HFFc6 (cell line): Measurements from ENCODE around the gene TEX29. TPM values are rescaled to one million over a fixed set of nuclear protein-coding genes. Genes with fewer than 3 reads are reported as not detected.

Experiments used
- DNase-seq: peaks from one replicate; pipeline ENCODE4 v3.0.0-alpha.2; 2018
- H3K27ac Mint-ChIP-seq: 2 replicates; pipeline ENCODE4 v1.8.0; 2020; ENCODE audit warnings: mild to moderate bottlenecking, mixed read lengths
- H3K27me3 Mint-ChIP-seq: 2 replicates; pipeline ENCODE4 v1.8.0; 2021; ENCODE audit warnings: mild to moderate bottlenecking, moderate library complexity, mixed read lengths; ENCODE audit not compliant: insufficient read depth
- H3K36me3 Mint-ChIP-seq: 2 replicates; pipeline ENCODE4 v1.8.0; 2021; ENCODE audit warnings: low read depth, mixed read lengths
- H3K4me1 Mint-ChIP-seq: 2 replicates; pipeline ENCODE4 v1.8.0; 2020; ENCODE audit warnings: low read depth, mixed read lengths
- H3K4me3 Mint-ChIP-seq: 2 replicates; pipeline ENCODE4 v1.8.0; 2020; ENCODE audit warnings: mild to moderate bottlenecking, moderate library complexity, mixed read lengths
- H3K9me3 Mint-ChIP-seq: 2 replicates; pipeline ENCODE4 v1.8.0; 2020; ENCODE audit warnings: mild to moderate bottlenecking, mixed read lengths
- total RNA-seq, 6 experiments: library from RNA; stranded (reverse); fragmentation: NEBNext Ultra II Directional; extraction: Animal tissue kit (Norgen Biotek cat#: 25700); gene quantifications; 2 replicates in 1 of 6; 3 replicates in 5 of 6; pipeline ENCODE4 v1.2.3, GENCODE V29; 2021
- TF ChIP-seq, protein P1 (sequence below): fragments of 200-600 bp; sonication (generic); IDR thresholded peaks from 2 replicates; pipeline ENCODE4 v1.5.0; 2021; ENCODE audit warnings: antibody characterized with exemption, mild to moderate bottlenecking

Gene TEX29
- total RNA-seq, 6 experiments from 2014 or later = 0.41 TPM; not detected in 5

GRCh38 chr13:111278258-111278657, 42.2 kb upstream of the TEX29 start:
- H3K27ac Mint-ChIP-seq = no peak overlapping the region
- peaks cover 32% of the 10 kb centered on the region for H3K36me3 Mint-ChIP-seq
- DNase-seq = no peak
- H3K27me3 Mint-ChIP-seq = no peaks in the 10 kb centered on the region
- H3K4me3 Mint-ChIP-seq = no peak overlapping the region
- peaks cover 29% of the 10 kb centered on the region for H3K4me1 Mint-ChIP-seq
- TF ChIP-seq, protein P1, sequence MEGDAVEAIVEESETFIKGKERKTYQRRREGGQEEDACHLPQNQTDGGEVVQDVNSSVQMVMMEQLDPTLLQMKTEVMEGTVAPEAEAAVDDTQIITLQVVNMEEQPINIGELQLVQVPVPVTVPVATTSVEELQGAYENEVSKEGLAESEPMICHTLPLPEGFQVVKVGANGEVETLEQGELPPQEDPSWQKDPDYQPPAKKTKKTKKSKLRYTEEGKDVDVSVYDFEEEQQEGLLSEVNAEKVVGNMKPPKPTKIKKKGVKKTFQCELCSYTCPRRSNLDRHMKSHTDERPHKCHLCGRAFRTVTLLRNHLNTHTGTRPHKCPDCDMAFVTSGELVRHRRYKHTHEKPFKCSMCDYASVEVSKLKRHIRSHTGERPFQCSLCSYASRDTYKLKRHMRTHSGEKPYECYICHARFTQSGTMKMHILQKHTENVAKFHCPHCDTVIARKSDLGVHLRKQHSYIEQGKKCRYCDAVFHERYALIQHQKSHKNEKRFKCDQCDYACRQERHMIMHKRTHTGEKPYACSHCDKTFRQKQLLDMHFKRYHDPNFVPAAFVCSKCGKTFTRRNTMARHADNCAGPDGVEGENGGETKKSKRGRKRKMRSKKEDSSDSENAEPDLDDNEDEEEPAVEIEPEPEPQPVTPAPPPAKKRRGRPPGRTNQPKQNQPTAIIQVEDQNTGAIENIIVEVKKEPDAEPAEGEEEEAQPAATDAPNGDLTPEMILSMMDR = no peak
- H3K9me3 Mint-ChIP-seq = no peaks in the 10 kb centered on the region

GRCh38 chr13:111278743-111279652, 41.4 kb upstream of the TEX29 start:
- Mint-ChIP-seq H3K27ac (peak overlapping the region; percentile 27; the same call in 1 of the 2 replicates), H3K4me1 (peaks cover 29% of the 10 kb centered on the region), H3K9me3 (no peaks in the 10 kb centered on the region), H3K36me3 (peaks cover 33% of the 10 kb centered on the region), H3K4me3 (no peak overlapping the region), H3K27me3 (no peaks in the 10 kb centered on the region)
- DNase-seq = no peak
- TF ChIP-seq, protein P1 = no peak

- DNase-seq = no peak
- H3K4me3 Mint-ChIP-seq = no peak overlapping the region; the same call in 1 of the 2 replicates
- peaks cover 29% of the 10 kb centered on the region for H3K4me1 Mint-ChIP-seq
- no peaks in the 10 kb centered on the region for H3K9me3 Mint-ChIP-seq
- H3K36me3 Mint-ChIP-seq = peaks cover 38% of the 10 kb centered on the region
- peak overlapping the region; percentile 91 for H3K27ac Mint-ChIP-seq
- TF ChIP-seq, protein P1 = no peak
- no peaks in the 10 kb centered on the region for H3K27me3 Mint-ChIP-seq
Observed at GRCh38 chr13:111280226-111280625, 40.2 kb upstream of the TEX29 start.

DNA sequence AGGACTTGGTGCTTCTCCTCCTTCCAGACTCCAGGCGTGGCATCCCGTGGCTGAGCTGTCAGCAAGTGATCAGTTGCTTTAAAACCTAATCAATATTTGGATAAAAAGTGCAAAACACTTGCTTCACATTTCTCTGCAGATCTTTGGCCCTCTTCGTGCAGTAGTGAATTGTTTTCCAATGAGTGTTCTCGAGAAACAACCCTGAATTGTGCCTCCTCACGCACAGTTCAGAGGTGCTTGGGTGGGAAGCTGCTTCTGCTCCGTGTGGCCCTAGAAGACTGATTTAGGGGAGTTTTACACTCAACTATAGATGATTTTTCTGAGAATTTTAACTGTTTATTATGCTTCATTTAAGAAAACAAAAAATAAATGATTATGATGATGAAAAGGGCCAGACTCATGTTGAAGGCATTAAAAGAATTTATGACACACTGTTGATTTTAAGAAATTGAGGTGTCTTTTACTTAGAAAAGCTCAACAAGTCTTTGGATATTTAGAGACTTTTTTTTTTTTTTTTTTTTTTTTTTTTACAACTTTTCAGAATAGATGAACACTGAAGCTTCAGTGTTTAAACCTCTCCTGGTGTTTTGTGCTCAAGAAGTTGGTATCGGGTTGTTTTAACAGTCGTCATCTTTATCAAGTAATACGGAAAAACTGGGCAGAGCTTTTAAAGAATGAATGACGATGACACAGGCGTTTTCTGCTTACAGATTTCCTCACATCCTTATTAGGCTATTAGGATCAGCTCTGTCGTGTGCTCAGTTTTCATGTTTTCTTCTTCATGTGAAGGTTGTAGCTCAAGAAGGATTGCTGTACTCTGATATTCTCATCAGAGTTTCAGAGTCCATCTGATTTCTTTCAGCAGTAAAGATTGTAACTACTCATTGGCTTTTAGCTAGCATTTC, 39.5 kb upstream of the TEX29 start:
- TF ChIP-seq, protein P1 = no peak
- Mint-ChIP-seq H3K27me3 (no peaks in the 10 kb centered on the region), H3K4me3 (peak overlapping the region; percentile 70), H3K27ac (peak overlapping the region; percentile 91), H3K4me1 (peaks cover 29% of the 10 kb centered on the region), H3K9me3 (no peaks in the 10 kb centered on the region), H3K36me3 (peaks cover 31% of the 10 kb centered on the region)
- DNase-seq = peak; percentile 65

GRCh38 chr13:111281751-111282311, 38.6 kb upstream of the TEX29 start:
- TF ChIP-seq, protein P1 = no peak
- Mint-ChIP-seq H3K27ac (peak overlapping the region; percentile 91), H3K27me3 (no peaks in the 10 kb centered on the region), H3K4me1 (peaks cover 29% of the 10 kb centered on the region), H3K9me3 (no peaks in the 10 kb centered on the region), H3K4me3 (peak overlapping the region; percentile 54), H3K36me3 (peaks cover 30% of the 10 kb centered on the region)
- peak; percentile 33 for DNase-seq
